ENCODE data around the gene PMF1.
"Not testable (repeated sequence)": the region's sequence is repeated elsewhere in the genome, so short reads cannot be mapped to it uniquely, and the experiment has no call there.

PMF1 gene

DNA sequence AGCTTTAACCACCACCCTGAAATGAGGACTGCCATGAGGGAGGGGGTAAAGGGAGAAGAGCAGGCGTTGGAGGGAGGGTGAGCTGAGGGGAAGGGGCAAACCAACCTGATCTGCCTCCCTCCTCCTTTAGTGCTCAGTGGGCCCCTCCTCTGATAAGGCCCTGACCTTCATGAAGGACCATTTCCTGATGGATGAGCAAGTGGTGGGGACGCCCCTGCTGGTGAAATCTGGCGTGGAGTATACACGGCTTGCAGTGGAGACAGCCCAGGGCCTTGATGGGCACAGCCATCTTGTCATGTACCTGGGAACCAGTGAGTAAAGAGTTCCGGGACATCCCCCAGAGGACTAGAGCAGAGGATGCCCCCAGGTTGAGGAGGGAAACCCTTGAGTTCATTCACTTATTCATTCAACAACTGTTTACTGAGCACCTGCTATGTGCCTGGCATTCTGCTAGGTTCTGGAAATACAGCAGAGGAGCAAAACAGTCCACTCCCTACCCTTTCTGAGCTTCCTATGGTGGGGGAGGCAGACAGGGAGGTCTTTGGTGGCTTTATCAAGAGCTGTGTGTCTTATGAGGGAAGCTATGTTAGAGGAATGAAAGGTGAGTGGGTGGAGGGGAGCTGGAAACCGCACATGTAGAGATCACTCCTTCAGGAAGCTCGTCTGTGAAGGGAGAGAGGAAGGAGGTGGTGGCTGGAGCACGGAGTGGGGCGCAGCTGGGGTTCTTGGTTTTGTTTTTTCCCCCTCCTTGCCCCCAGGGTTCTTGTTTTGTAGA, 39.9 kb upstream of the PMF1 start:
- Mint-ChIP-seq H3K9me3 (peaks cover 2% of the 10 kb centered on the region), H3K4me1 (peaks cover under 1% of the 10 kb centered on the region), H3K27me3 (ENCODE audit: low read depth) (peaks cover 8% of the 10 kb centered on the region), H3K27ac (no peak overlapping the region), H3K4me3 (no peak overlapping the region), H3K36me3 (ENCODE audit: low read depth) (peaks cover 3% of the 10 kb centered on the region)
- TF ChIP-seq, protein P1, sequence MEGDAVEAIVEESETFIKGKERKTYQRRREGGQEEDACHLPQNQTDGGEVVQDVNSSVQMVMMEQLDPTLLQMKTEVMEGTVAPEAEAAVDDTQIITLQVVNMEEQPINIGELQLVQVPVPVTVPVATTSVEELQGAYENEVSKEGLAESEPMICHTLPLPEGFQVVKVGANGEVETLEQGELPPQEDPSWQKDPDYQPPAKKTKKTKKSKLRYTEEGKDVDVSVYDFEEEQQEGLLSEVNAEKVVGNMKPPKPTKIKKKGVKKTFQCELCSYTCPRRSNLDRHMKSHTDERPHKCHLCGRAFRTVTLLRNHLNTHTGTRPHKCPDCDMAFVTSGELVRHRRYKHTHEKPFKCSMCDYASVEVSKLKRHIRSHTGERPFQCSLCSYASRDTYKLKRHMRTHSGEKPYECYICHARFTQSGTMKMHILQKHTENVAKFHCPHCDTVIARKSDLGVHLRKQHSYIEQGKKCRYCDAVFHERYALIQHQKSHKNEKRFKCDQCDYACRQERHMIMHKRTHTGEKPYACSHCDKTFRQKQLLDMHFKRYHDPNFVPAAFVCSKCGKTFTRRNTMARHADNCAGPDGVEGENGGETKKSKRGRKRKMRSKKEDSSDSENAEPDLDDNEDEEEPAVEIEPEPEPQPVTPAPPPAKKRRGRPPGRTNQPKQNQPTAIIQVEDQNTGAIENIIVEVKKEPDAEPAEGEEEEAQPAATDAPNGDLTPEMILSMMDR (IDR thresholded peaks at IDR 0.05; ENCODE audit: unreplicated experiment in 3 of 3) = no peak

DNA sequence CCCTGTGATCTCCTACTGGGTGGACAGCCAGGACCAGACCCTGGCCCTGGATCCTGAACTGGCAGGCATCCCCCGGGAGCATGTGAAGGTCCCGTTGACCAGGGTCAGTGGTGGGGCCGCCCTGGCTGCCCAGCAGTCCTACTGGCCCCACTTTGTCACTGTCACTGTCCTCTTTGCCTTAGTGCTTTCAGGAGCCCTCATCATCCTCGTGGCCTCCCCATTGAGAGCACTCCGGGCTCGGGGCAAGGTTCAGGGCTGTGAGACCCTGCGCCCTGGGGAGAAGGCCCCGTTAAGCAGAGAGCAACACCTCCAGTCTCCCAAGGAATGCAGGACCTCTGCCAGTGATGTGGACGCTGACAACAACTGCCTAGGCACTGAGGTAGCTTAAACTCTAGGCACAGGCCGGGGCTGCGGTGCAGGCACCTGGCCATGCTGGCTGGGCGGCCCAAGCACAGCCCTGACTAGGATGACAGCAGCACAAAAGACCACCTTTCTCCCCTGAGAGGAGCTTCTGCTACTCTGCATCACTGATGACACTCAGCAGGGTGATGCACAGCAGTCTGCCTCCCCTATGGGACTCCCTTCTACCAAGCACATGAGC, 36.1 kb upstream of the PMF1 start:
- Mint-ChIP-seq H3K27me3 (ENCODE audit: low read depth) (peaks cover 14% of the 10 kb centered on the region), H3K27ac (no peak overlapping the region), H3K4me1 (peaks cover 5% of the 10 kb centered on the region), H3K36me3 (ENCODE audit: low read depth) (no peaks in the 10 kb centered on the region), H3K9me3 (no peaks in the 10 kb centered on the region), H3K4me3 (no peak overlapping the region)
- TF ChIP-seq, protein P1 (IDR thresholded peaks at IDR 0.05; ENCODE audit: unreplicated experiment in 3 of 3) = no peak

DNA sequence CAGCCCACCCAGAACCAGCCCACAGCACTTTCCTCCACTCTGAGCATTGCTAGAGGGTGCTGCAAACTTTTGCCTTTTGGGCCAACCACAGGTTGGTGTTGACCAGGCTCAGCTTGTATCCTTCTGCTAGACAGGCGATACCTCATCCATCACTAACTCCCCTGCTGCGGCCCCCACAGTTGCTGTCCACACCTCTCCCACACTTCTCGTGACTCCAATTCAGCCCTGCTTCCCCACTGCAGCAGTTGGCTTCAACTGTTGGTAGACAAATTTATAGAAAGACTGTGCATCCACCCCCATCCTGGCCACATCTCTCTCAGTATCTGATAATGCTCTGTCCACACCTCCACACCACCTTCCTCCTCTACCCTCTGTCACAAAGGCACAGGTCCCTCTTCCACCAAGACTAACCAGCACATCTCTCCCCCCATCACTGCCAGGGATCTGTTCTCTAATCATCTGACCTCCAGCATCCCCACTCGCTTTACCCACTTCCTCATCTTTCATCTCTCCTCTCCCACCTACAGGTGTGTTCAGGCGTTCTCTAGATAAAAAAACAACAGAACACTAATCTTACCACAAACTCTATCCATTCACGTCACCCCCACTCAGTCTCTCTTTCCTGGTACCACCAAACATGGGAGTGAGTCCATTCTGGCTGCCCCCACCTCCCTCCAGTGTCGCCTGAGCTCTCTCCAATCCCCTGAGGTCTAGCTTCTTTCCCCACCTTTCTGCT, 34.7 kb upstream of the PMF1 start:
- Mint-ChIP-seq H3K27ac (peak overlapping the region in 1 of 3 experiments; percentile 35), H3K9me3 (no peaks in the 10 kb centered on the region), H3K27me3 (ENCODE audit: low read depth) (peaks cover 11% of the 10 kb centered on the region), H3K4me1 (peaks cover 5% of the 10 kb centered on the region), H3K4me3 (no peak overlapping the region), H3K36me3 (ENCODE audit: low read depth) (no peaks in the 10 kb centered on the region)
- TF ChIP-seq, protein P1 (IDR thresholded peaks at IDR 0.05; ENCODE audit: unreplicated experiment in 3 of 3) = no peak

DNA sequence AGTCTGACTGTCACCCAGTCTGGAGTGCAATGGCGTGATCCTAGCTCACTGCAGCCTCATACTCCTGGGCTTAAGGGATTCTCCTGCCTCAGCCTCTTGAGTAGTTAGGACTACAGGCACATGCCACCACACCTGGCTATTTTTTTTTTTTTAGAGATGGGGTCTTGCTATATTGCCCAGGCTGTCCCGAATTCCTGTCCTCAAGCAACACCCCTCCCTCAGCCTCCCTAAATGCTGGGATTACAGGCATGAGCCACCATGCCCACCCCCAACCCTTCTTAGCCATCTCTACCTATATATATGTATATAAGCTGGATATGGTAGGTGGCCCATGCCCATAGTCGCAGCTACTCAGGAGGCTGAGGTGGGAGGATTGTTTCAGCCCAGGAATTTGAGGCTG, 32.3 kb upstream of the PMF1 start:
- Mint-ChIP-seq H3K4me1 (peaks cover 5% of the 10 kb centered on the region), H3K27ac (no peak overlapping the region), H3K36me3 (ENCODE audit: low read depth) (no peaks in the 10 kb centered on the region), H3K4me3 (no peak overlapping the region), H3K27me3 (ENCODE audit: low read depth) (peaks cover 11% of the 10 kb centered on the region), H3K9me3 (no peaks in the 10 kb centered on the region)
- TF ChIP-seq, protein P1 (IDR thresholded peaks at IDR 0.05; ENCODE audit: unreplicated experiment in 3 of 3) = no peak

DNA sequence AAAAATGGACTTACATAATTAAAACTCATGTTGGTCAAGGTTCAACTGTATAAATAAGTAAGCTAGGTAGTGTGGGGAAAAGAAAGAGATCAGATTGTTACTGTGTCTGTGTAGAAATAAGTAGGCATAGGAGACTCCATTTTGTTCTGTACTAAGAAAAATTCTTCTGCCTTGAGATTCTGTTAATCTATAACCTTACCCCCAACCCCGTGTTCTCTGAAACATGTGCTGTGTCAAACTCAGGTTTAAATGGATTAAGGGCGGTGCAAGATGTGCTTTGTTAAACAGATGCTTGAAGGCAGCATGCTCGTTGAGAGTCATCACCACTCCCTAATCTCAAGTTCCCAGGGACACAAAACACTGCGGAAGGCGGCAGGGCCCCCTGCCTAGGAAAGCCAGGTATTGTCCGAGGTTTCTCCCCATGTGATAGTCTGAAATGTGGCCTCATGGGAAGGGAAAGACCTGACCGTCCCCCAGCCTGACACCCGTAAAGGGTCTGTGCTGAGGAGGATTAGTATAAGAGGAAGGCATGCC, 31.3 kb upstream of the PMF1 start:
- H3K27ac Mint-ChIP-seq = peak overlapping the region; percentile 80 to 96 (median 94)
- not testable (repeated sequence) for H3K36me3 Mint-ChIP-seq (ENCODE audit: low read depth); H3K9me3 Mint-ChIP-seq; H3K27me3 Mint-ChIP-seq (ENCODE audit: low read depth); H3K4me1 Mint-ChIP-seq
- peak overlapping the region in 2 of 3 experiments; percentile 19 to 26 for H3K4me3 Mint-ChIP-seq

DNA sequence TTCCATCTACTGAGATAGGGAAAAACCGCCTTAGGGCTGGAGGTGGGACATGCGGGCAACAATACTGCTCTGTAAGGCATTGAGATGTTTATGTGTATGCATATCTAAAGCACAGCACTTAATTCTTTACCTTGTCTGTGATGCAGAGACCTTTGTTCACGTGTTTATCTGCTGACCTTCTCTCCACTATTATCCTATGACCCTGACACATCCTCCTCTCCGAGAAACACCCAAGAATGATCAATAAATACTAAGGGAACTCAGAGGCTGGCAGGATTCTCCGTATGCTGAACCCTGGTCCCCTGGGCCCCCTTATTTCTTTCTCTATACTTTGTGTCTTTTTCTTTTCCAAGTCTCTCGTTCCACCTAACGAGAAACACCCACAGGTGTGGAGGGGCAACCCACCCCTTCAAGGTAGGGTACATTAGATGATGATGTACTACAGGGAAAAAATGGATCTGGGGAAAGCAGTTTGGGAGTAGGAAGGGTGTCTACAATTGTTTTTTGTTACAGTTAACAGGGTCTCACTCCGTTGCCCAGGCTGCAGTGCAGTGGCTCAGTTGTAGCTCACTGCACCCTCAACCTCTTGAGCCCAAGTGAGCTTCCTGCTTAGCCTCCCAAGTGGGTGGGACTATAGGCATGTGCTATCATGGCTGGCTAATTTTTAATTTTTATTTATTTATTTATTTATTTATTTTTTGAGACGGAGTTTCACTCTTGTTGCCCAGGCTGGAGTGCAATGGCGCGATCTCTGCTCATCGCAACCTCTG, 30.6 kb upstream of the PMF1 start:
- not testable (repeated sequence) for H3K27me3 Mint-ChIP-seq (ENCODE audit: low read depth); H3K36me3 Mint-ChIP-seq (ENCODE audit: low read depth); H3K9me3 Mint-ChIP-seq; H3K4me1 Mint-ChIP-seq; H3K4me3 Mint-ChIP-seq
- H3K27ac Mint-ChIP-seq = peak overlapping the region; percentile 80 to 96 (median 94)

DNA sequence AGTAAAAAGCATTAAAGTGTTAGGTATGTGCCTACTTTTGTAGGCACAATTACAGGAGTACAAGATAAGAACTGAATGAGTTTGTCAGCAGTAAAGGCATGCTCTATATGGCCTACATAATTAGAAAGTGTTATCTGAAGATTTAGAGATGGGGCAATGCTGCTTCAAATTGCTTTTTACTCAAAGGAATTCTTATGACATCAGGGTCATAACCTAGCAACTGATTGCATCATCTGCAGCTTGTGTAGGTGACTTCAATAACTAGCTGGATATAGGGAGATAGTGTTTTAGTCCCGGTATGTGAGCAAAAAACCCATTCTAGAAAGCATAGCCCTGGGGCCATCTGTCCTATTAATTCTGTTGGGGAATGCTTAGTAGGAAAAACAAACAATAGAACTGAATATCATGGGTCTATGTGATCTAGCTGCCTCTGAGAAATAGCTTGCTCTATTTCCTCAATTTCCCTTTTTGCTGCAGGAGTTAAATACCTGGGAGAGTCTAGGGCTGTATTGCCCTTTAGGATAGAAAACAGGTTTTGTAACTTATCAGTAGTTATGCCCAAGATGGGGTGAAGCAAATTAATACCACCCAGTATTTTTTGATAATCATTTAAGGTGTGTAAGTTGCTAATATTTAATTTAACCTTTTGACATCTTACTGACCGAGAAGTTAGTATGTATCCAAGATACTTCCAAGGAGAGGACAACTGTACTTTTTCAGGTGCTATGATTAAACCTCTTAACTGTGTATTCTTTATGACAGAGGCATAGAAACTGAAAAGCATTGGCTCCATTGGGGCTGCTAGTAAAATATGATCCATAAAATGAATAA, 26.2 kb upstream of the PMF1 start:
- H3K4me3 Mint-ChIP-seq, H3K9me3 Mint-ChIP-seq: not testable (repeated sequence)

DNA sequence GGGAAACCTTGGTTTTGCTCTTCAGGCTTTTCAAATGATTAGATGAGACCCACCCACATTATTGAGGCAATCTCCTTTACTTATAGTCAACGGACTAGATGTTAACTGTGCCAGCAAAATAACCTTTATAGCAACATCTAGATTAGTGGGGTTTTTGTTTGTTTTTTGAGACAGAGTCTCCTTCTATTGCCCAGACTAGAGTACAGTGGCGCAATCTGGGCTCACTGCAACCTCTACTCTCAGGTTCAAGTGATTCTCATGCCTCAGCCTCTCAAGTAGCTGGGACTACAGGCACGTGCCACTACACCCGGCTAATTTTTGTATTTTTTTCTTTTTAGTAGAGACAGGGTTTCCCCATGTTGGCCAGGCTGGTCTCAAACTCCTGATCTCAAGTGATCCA, 22.5 kb upstream of the PMF1 start:
- H3K27me3 Mint-ChIP-seq (ENCODE audit: low read depth); H3K4me3 Mint-ChIP-seq; H3K27ac Mint-ChIP-seq; H3K36me3 Mint-ChIP-seq (ENCODE audit: low read depth); H3K9me3 Mint-ChIP-seq: not testable (repeated sequence)
- peaks cover 12% of the 10 kb centered on the region for H3K4me1 Mint-ChIP-seq

More for the DNA sequence above, 26.2 kb upstream of the PMF1 start:
- H3K36me3 Mint-ChIP-seq (ENCODE audit: low read depth); H3K4me1 Mint-ChIP-seq; H3K27me3 Mint-ChIP-seq (ENCODE audit: low read depth); H3K27ac Mint-ChIP-seq: not testable (repeated sequence)

All from nephron (organoid).